HFF-Myc (cell line): ENCODE measurements around the gene PARN.
"Not testable (repeated sequence)": the region's sequence is repeated elsewhere in the genome, so short reads cannot be mapped to it uniquely, and the experiment has no call there.

Experiments
- DNase-seq: peaks from one replicate; pipeline ENCODE4 v3.0.0-alpha.2; 2011; ENCODE audit warnings: low read depth; ENCODE audit errors: extremely low read depth
- H3K4me3 ChIP-seq: replicated peaks from 2 replicates; pipeline ENCODE4 v1.5.1; 2011; ENCODE audit warnings: low read depth, mild to moderate bottlenecking, control low read depth, low read length
- CTCF ChIP-seq: IDR thresholded peaks from 2 replicates; pipeline ENCODE4 v1.5.1; 2012; ENCODE audit warnings: mild to moderate bottlenecking, low read depth, low read length, control low read depth; ENCODE audit errors: missing control alignments

PARN gene

GRCh38 chr16:14641926-14642325 is 11.9 kb upstream of the PARN start:
- TF ChIP-seq CTCF, result no peak
- H3K4me3 ChIP-seq, result no peak overlapping the region
- DNase-seq, result no peak

GRCh38 chr16:14641206-14641605 is 11.1 kb upstream of the PARN start:
- no peak for DNase-seq
- H3K4me3 ChIP-seq, result no peak overlapping the region
- TF ChIP-seq CTCF, result no peak

GRCh38 chr16:14640538-14640937 is 10.5 kb upstream of the PARN start:
- DNase-seq, result no peak
- no peak for TF ChIP-seq CTCF

GRCh38 chr16:14636951-14637240 is 6.8 kb upstream of the PARN start:
- not testable (repeated sequence) for DNase-seq, H3K4me3 ChIP-seq

More at GRCh38 chr16:14640538-14640937, 10.5 kb upstream of the PARN start:
- no peak overlapping the region for H3K4me3 ChIP-seq

- H3K4me3 ChIP-seq, DNase-seq: not testable (repeated sequence)
Observed at GRCh38 chr16:14636179-14636950, 6.3 kb upstream of the PARN start.

GRCh38 chr16:14635395-14636165 is 5.5 kb upstream of the PARN start:
- H3K4me3 ChIP-seq, result peak overlapping the region; percentile 19; the same call in 1 of the 2 replicates
- no peak for DNase-seq
- TF ChIP-seq CTCF, result no peak

GRCh38 chr16:14634389-14634725 is 4.3 kb upstream of the PARN start:
- no peak for DNase-seq
- no peak for TF ChIP-seq CTCF
- peak overlapping the region; percentile 82 for H3K4me3 ChIP-seq
